Smooth muscle cell (in vitro differentiated cells): ENCODE data around the gene BRICD5. TPM values are rescaled to one million over a fixed set of nuclear protein-coding genes. Genes with fewer than 3 reads are reported as not detected.

ENCODE experiments used
- DNase-seq: peaks from one replicate; lab custom pipeline; 2025; ENCODE audit not compliant: unreplicated experiment; lab: John Stamatoyannopoulos, UW
- H2AFZ ChIP-seq: fragments of 200-600 bp; sonication (generic); 2 replicates; pipeline ENCODE4 v1.6.0; 2016; ENCODE audit warnings: antibody characterized with exemption, low read depth, mild to moderate bottlenecking
- H3F3A ChIP-seq: fragments of 200-600 bp; sonication (generic); 2 replicates; pipeline ENCODE4 v1.6.0; 2017; ENCODE audit warnings: antibody characterized with exemption, low read depth
- H3K27ac ChIP-seq: fragments of 200-600 bp; sonication (generic); 2 replicates; pipeline ENCODE4 v1.5.1; 2016; ENCODE audit warnings: low read depth, mild to moderate bottlenecking
- H3K27me3 ChIP-seq: fragments of 200-600 bp; sonication (generic); 2 replicates; pipeline ENCODE4 v1.6.1; 2016; ENCODE audit warnings: low read depth, mild to moderate bottlenecking
- H3K36me3 ChIP-seq: fragments of 200-600 bp; sonication (generic); 2 replicates; pipeline ENCODE4 v1.5.1; 2016; ENCODE audit warnings: low read depth
- H3K4me1 ChIP-seq: fragments of 200-600 bp; sonication (generic); 2 replicates; pipeline ENCODE4 v1.5.1; 2016; ENCODE audit warnings: low read depth
- H3K4me2 ChIP-seq: fragments of 200-600 bp; sonication (generic); 2 replicates; pipeline ENCODE4 v1.6.0; 2016; ENCODE audit warnings: mild to moderate bottlenecking
- H3K4me3 ChIP-seq: fragments of 200-600 bp; sonication (generic); 2 replicates; pipeline ENCODE4 v1.5.1; 2016; ENCODE audit warnings: mild to moderate bottlenecking
- H3K79me2 ChIP-seq: fragments of 200-600 bp; sonication (generic); 2 replicates; pipeline ENCODE4 v1.6.0; 2016; ENCODE audit warnings: low read depth, mild to moderate bottlenecking
- H3K9ac ChIP-seq: fragments of 200-600 bp; sonication (generic); 2 replicates; pipeline ENCODE4 v1.6.0; 2016; ENCODE audit warnings: low read depth
- H3K9me3 ChIP-seq: fragments of 200-600 bp; sonication (generic); replicated peaks from 2 replicates; pipeline ENCODE4 v1.5.1; 2016; ENCODE audit warnings: low read depth
- H4K20me1 ChIP-seq: fragments of 200-600 bp; sonication (generic); 2 replicates; pipeline ENCODE4 v1.6.0; 2016; ENCODE audit warnings: low read depth
- WGBS: methylation state at CpG from one replicate; pipeline ENCODE4 v1.1.7; 2016; ENCODE audit warnings: low lambda C conversion rate; 5-methylcytosine and 5-hydroxymethylcytosine counted together
- polyA plus RNA-seq: library from polyadenylated mRNA; unstranded; fragments of >200 nt; fragmentation: Nextera tagmentation; extraction: Ambion mirVana; gene quantifications from 2 replicates; pipeline ENCODE4 v1.2.1, GENCODE V29; 2016
- total RNA-seq: library from RNA; depleted of rRNA; stranded (reverse); fragments of >200 nt; gene quantifications from 2 replicates; pipeline ENCODE4 v1.2.3, GENCODE V29; 2014
- TF ChIP-seq, protein P1 (sequence below): fragments of 200-600 bp; sonication (generic); IDR thresholded peaks from 2 replicates; pipeline ENCODE4 v1.5.1; 2017; ENCODE audit warnings: borderline replicate concordance, mild to moderate bottlenecking, antibody characterized with exemption; ENCODE audit not compliant: insufficient read depth, poor library complexity, severe bottlenecking

BRICD5 gene
- total and polyA plus RNA-seq, 2 experiments from 2014 or later, result 2.0 to 4.7 TPM

GRCh38 chr16:2244926-2245795, 34.5 kb upstream of the BRICD5 start:
- Histone ChIP-seq H3K9ac (no peak overlapping the region), H3F3A (no peaks in the 10 kb centered on the region), H3K4me1 (peaks cover 4% of the 10 kb centered on the region), H3K27me3 (no peaks in the 10 kb centered on the region), H3K27ac (no peak overlapping the region), H3K79me2 (peaks cover 28% of the 10 kb centered on the region), H3K4me2 (no peak overlapping the region), H3K4me3 (no peak overlapping the region), H2AFZ (no peak overlapping the region), H3K36me3 (no peaks in the 10 kb centered on the region), H3K9me3 (no peaks in the 10 kb centered on the region), H4K20me1 (no peaks in the 10 kb centered on the region)
- 95% methylated on average over 30 of the region's 30 CpGs for WGBS
- TF ChIP-seq, protein P1, sequence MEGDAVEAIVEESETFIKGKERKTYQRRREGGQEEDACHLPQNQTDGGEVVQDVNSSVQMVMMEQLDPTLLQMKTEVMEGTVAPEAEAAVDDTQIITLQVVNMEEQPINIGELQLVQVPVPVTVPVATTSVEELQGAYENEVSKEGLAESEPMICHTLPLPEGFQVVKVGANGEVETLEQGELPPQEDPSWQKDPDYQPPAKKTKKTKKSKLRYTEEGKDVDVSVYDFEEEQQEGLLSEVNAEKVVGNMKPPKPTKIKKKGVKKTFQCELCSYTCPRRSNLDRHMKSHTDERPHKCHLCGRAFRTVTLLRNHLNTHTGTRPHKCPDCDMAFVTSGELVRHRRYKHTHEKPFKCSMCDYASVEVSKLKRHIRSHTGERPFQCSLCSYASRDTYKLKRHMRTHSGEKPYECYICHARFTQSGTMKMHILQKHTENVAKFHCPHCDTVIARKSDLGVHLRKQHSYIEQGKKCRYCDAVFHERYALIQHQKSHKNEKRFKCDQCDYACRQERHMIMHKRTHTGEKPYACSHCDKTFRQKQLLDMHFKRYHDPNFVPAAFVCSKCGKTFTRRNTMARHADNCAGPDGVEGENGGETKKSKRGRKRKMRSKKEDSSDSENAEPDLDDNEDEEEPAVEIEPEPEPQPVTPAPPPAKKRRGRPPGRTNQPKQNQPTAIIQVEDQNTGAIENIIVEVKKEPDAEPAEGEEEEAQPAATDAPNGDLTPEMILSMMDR, result no peak
- DNase-seq, result no peak

GRCh38 chr16:2244301-2244700, 33.6 kb upstream of the BRICD5 start:
- no peak overlapping the region for H3K4me2 ChIP-seq
- no peaks in the 10 kb centered on the region for H4K20me1 ChIP-seq
- no peaks in the 10 kb centered on the region for H3K4me1 ChIP-seq
- peaks cover 20% of the 10 kb centered on the region for H3K79me2 ChIP-seq
- H3F3A ChIP-seq, result peaks cover 6% of the 10 kb centered on the region
- WGBS, result 87% methylated on average over 17 of the region's 17 CpGs
- no peak overlapping the region for H2AFZ ChIP-seq
- H3K9me3 ChIP-seq, result no peaks in the 10 kb centered on the region
- TF ChIP-seq, protein P1, result no peak
- H3K27me3 ChIP-seq, result no peaks in the 10 kb centered on the region
- no peak overlapping the region for H3K27ac ChIP-seq
- no peak overlapping the region for H3K9ac ChIP-seq
- no peaks in the 10 kb centered on the region for H3K36me3 ChIP-seq
- H3K4me3 ChIP-seq, result no peak overlapping the region
- DNase-seq, result no peak

DNA sequence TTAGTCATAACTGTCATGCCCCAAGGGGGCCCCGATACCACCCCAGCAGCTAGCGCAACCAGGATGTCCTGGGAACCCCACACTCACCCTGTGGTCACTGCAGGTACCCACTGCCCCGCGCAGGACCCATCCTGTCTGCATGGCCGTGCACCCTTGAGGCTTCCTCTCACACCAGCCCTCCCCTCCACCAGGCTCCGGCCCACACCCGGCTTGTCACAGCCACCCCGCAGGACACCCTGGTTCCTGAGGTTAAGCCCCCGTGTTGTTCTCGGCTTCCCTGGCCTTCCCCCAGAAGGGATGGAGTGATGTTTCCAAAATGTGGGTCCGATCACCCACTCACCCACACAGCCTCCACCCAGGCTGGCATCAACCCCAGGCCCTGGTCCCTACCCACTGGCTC, 33.1 kb upstream of the BRICD5 start:
- no peaks in the 10 kb centered on the region for H3K9me3 ChIP-seq
- H3F3A ChIP-seq, result peaks cover 7% of the 10 kb centered on the region
- no peak overlapping the region for H3K4me3 ChIP-seq
- H3K4me1 ChIP-seq, result no peaks in the 10 kb centered on the region
- H3K27me3 ChIP-seq, result no peaks in the 10 kb centered on the region
- WGBS, result 97% methylated on average over 11 of the region's 11 CpGs
- H3K27ac ChIP-seq, result no peak overlapping the region
- no peak overlapping the region for H2AFZ ChIP-seq
- H3K9ac ChIP-seq, result no peak overlapping the region
- no peak for DNase-seq
- peaks cover 15% of the 10 kb centered on the region for H3K79me2 ChIP-seq
- TF ChIP-seq, protein P1, result no peak
- H3K4me2 ChIP-seq, result no peak overlapping the region
- no peaks in the 10 kb centered on the region for H4K20me1 ChIP-seq
- H3K36me3 ChIP-seq, result no peaks in the 10 kb centered on the region
